HG03103 (cell line): ENCODE results near the gene SIGLEC6.
"Not testable (repeated sequence)": the region's sequence is repeated elsewhere in the genome, so short reads cannot be mapped to it uniquely, and the experiment has no call there.

Experiments
- ATAC-seq: cut with Tn5 transposase; IDR thresholded peaks from one replicate; pipeline ENCODE4 v1.9.1; 2021; ENCODE audit warnings: low read depth; ENCODE audit not compliant: unreplicated experiment

SIGLEC6 gene

DNA sequence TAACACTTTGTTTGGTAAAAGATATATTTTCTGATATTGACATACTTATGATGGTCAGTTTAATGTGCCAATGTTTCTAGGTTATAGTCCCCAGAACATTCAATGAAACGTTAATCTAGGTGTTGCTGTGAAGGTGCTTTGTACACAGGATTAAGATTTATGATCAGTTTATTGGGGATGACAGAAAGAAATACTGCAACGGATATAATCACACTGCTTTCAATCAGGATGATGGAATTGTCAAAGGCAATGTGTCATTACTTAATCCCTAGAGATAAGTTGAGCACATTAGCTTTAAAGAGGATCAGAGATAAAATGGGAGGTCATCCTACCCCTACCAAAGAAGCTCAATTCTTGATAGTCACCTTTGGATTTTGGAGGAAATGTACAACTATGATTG, 17.5 kb downstream of the SIGLEC6 start:
- no peak for ATAC-seq

DNA sequence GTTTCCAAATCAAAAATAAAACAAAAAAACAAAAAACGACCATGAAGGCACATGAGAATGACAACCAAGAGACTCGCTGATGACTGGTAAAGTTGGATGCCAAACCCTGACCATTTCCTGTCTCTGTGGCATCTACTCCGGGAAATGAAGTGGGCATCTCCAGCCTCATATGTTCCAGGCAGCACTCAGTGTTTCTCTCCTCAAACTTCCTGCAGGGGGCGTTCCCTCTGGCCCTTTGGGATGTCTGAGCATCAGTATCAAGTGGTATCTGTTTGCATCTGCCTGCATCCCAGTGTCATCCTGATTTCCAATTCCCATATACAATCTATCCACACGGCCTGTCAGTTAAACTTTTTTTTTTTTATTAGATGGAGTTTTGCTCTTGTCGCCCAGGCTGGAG, 20.1 kb downstream of the SIGLEC6 start:
- ATAC-seq = no peak

DNA sequence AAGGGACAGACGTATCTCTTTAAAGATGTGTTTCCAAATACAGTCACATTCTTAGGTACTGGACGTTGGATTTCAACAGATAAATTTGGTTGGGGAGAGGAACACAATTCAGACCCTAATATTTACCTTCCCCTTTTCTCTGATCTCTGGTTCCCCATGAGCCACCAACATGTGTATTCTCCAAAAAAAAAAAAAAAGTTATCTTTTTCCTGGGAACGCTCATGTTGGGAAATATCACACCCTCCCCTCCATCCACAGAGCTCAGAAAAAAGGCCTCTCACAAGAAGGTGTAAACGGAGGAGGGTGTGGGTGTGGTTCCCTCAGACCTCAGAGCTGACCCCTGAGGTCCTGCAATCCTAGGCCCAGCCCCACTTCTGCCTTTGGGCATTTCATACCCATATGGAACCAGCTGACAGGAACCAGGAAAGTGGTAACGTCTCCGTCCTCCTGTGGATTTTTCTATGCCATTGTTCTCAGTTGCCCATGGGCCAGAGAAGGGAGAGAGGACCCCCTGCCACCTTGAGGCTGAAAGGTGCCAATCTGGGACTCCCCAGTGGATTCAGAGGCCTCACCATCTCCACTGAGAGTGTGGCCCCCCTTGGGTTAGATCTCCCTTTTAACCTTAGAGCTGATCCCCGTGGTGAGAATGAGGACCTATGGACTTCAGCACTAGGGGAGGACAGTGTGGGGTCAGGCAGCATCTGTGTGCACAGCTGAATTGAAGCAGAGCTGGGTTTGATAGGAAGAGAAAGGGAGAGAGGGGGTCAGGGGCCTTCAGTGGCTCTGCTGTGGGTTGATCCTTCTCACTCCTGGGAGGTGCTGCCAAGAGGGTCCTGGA, 21.4 kb downstream of the SIGLEC6 start:
- ATAC-seq = no peak

GRCh38 chr19:51508059-51508733, 23.3 kb downstream of the SIGLEC6 start:
- ATAC-seq = no peak

GRCh38 chr19:51507640-51508058, 23.8 kb downstream of the SIGLEC6 start:
- no peak for ATAC-seq

DNA sequence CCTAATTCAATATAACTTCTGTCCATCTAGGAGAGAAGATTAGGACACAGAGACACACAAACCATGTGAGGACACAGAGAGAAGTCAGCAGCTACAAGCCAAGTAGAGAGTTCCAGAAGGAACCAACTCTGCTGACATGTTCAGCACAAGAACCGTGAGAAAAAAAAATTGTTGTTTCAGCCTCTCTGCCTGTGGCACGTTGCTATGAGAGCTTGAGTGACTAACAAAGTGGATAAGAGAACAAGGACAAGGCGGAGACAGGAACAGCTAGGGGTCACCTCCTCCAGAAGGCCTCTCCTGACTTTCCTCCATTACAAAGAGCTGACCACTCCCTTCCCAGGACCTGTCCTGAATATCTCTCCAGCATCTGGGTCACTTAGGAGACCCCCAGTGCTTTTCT, 24.3 kb downstream of the SIGLEC6 start:
- no peak for ATAC-seq

- ATAC-seq = no peak
These were observed 25.6 kb downstream of the SIGLEC6 start for GRCh38 chr19:51505904-51506303.

- no peak for ATAC-seq
These were observed 27.6 kb downstream of the SIGLEC6 start for GRCh38 chr19:51503896-51504295.

DNA sequence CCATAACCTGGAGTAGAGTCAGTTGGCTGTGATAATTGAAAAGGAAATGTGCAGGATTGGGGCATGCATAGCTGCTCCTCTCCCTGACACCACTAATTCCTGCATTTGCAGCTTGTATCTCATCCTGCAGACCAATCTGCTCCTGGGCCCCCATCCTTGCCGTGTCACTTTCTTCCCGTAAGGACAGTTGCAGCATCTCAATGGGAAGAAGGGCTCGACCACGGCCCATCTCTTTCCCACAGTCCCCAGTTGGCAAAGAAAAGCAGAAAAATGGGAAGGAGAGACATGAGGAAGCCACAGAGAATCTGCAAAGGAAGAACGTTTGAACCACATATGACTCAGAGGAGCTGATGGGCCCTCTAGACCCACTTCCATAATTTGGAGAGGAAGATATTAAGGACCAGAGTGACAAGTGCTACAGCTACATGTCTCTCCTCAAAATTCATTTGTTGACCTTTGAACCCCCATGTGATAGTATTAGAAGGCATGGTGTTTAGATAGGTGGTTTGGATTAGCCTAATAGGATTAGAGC, 28.1 kb downstream of the SIGLEC6 start:
- no peak for ATAC-seq

- no peak for ATAC-seq
These were observed 29.7 kb downstream of the SIGLEC6 start, which contains the start of gene SIGLEC12 for GRCh38 chr19:51501594-51502263. Gene SIGLEC12 (minus strand): TSS chr19:51501800. CDS start chr19:51501733, 67 bp downstream.

DNA sequence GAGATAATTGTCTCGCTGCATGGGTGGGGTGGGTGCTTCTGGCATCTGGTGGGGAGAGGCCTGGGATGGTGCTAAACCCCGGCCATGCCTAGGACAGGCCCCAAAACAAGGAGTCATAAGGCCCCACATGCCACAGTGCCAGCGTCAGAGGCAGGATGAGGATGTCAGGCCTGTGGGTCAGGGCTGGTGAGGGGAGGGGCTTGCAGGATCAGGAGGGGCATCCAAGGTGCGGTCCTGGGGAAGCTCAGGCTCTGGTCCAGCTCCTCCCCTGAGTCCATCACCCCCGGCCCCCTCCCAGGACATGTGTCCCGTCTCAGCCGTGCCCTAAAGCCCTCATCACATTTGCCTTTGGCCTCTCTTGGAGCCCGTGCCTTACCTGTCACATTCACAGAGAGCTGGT, 30.5 kb downstream of the SIGLEC6 start:
- not testable (repeated sequence) for ATAC-seq

DNA sequence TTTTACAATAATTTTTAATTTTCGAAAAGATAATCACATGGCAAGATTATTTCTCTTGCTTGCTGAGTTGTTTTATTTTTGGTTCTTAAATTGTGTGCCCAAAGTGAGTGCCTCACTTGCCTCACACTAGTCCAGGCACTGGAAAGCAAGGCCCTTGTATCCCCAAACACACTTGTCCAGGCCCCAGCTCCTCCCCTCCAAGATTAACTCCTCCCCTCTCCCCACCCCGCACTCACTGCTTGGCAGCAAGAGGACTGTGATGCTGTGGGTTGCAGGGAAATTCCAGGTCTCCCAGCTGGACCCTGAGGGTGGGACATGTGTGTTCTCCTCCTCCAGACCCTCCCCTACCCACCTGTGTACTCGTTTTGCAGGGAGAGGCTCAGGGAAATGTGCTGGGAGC, 33.8 kb downstream of the SIGLEC6 start:
- ATAC-seq = no peak

DNA sequence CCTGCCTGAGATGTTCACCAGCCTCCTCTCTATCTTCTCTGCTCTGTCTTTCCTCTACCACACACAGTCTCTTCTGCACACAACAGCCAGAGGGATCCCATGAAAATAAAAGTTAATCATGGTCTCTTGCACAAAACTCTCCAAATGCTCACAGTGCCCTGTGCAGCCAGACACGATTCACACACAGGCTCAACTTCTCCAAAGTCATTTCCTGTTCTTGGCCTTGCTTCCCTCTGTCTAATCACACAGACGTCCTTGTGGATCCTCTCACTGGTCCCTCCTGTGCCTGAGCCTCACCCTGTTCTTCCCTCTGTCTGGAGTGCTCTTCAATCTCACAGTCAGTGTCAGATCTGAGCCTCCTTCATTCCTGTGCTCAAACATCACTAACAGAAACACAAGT, 37.7 kb downstream of the SIGLEC6 start:
- no peak for ATAC-seq

DNA sequence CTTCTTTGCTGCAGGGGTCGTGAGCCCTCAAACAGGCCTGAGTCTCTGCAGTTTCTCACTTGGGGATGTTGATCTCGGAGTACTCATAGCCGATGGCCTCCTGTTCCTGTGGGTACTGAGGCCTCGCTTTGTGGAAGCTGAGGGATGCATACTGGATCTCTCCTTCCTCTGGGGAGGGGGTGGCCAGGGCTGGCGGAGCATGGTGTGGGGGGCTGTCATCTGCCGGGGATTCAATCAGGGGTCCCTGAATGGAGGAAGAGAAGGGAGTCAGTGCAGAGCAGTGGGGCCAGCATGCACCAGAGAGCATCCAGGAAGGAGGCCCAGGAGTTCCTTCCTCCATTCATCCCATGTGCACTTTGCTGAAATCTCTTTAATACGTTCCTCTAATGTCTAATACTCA, 39.9 kb downstream of the SIGLEC6 start:
- no peak for ATAC-seq

DNA sequence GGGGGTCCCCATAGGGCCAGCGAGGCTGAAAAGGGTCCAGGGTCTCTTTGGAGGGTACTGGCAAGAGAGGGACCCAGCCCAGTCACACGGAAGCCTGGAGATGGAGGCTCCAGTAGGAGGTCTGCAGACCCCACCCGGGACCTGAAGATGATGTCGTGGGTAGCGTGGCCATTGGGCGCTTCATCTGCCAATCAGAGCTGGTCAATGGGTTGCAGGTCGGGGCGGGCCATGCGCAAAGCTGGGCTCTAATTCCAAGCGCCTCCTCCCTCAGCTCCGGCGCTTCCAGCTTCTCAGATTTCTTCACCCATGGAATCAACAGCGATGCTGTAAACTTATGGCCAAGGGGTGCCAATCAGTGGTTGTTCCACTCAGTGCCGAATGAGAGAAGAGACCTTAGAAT, 40.8 kb downstream of the SIGLEC6 start:
- ATAC-seq = no peak

GRCh38 chr19:51489113-51489512, 42.4 kb downstream of the SIGLEC6 start:
- no peak for ATAC-seq

- no peak for ATAC-seq
These were observed 43.0 kb downstream of the SIGLEC6 start for GRCh38 chr19:51488491-51488890.

DNA sequence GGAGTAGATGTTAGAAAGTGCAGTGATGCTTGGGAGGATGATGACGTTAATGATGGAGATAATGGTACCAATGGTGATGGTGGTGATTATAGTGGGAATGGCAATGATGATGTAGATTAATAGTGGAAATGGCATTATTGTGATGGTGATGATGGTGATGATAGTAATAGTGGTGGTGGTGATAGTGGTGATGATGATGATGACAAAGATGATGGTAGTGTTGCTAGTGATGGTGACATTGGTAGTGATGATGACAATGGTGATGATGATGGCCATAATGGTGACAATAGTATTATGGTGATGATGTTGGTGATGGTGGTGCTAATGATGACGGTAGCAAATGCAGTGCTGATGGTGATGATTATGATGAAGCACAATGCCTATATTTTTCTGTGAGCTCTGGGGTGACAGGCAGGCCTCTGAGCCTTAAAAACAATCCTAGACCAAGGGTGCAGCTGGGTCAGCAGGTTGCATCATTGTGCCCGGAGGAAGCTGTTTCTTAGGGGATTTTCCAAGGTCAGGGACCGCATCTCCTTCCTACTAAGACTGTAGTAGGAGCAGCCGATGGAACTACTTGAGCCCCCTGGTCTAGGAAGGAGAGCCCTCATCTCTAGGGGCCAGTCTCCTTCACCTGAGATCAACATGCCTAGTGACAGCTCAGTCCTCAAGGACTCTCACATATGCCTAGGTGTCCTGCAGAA, 45.4 kb downstream of the SIGLEC6 start:
- no peak for ATAC-seq

- ATAC-seq = no peak
These were observed 50.9 kb downstream of the SIGLEC6 start for GRCh38 chr19:51480590-51480989.

DNA sequence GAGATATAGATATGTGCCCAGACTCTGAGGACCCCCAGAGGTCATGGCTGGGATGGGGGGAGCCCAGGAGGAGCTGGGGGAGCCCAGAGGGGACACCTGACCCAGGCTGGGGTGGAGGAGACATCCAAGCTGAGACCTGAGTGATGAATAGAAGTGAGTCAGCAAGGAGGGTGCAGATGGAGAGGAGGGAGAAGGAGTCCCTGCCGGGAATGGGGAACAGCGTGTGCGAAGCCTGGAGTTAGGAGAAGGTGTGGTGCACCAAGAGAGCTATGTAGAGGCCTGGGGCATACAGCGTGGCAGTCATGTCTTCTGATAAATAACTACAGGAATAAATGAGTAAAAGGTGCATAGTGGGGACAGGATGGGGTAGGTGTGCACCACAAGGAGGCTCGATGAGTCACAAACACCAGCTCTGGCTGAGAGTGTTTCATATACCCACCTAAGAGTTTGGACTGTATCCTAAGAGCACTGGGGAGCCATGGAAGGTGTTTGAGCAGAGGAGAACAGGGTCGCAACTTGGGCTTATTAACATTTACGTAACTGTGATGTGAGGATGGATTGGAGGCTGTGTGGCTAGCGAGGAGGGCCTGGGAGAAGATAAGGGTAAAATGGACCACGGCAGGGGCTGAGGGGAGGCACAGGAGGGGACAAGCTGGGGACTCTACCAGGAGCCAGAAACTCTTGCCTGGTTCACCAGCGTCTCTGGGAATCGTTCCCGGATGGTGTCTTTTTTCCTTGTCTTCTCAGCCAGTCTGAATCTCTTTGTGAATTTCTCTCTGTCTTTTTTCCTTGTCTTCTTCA, 51.7 kb downstream of the SIGLEC6 start:
- ATAC-seq = no peak
